Thyroid gland (tissue), 4 donors: ENCODE measurements around the gene UVSSA.

Experiments used
- POLR2A ChIP-seq, 2 donors: fragments of 450-650 bp; IDR thresholded peaks; one replicate each; pipeline ENCODE4 v1.6.1; 2017; ENCODE audit warnings: antibody characterized with exemption in 2 of 2, mild to moderate bottlenecking in 2 of 2, moderate library complexity in 1 of 2
- TF ChIP-seq, protein P1 (sequence below), 6 experiments: fragments of 200-600 bp in 3 of 6; fragments of 450-650 bp in 3 of 6; sonication (generic) in 3 of 6; IDR thresholded peaks; one replicate each; pipeline ENCODE4 v1.5.1; 2016 to 2019; ENCODE audit warnings: antibody characterized with exemption in 6 of 6, mild to moderate bottlenecking in 2 of 6, inconsistent platforms in 1 of 6, moderate library complexity in 1 of 6

GRCh38 chr4:1310796-1311631 is 36.0 kb upstream of the UVSSA start:
- TF ChIP-seq, protein P1, sequence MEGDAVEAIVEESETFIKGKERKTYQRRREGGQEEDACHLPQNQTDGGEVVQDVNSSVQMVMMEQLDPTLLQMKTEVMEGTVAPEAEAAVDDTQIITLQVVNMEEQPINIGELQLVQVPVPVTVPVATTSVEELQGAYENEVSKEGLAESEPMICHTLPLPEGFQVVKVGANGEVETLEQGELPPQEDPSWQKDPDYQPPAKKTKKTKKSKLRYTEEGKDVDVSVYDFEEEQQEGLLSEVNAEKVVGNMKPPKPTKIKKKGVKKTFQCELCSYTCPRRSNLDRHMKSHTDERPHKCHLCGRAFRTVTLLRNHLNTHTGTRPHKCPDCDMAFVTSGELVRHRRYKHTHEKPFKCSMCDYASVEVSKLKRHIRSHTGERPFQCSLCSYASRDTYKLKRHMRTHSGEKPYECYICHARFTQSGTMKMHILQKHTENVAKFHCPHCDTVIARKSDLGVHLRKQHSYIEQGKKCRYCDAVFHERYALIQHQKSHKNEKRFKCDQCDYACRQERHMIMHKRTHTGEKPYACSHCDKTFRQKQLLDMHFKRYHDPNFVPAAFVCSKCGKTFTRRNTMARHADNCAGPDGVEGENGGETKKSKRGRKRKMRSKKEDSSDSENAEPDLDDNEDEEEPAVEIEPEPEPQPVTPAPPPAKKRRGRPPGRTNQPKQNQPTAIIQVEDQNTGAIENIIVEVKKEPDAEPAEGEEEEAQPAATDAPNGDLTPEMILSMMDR (IDR thresholded peaks at IDR 0.05) = no peak
- no peak for TF ChIP-seq POLR2A (IDR thresholded peaks at IDR 0.05)
